Liver (tissue), 9 donors: ENCODE data around the gene GATAD2B. TPM values are rescaled to one million over a fixed set of nuclear protein-coding genes. Genes with fewer than 3 reads are reported as not detected.
"Not testable (repeated sequence)": the region's sequence is repeated elsewhere in the genome, so short reads cannot be mapped to it uniquely, and the experiment has no call there.

ENCODE experiments used
- DNase-seq: peaks from one replicate; pipeline ENCODE4 v3.0.0-alpha.2; 2017; ENCODE audit warnings: low spot score
- H3K27ac ChIP-seq, 2 donors: one replicate each; pipeline ENCODE4 v1.7.0; 2013; ENCODE audit warnings: inconsistent platforms in 2 of 2, low read length in 2 of 2, control low read depth in 1 of 2, low read depth in 1 of 2, mild to moderate bottlenecking in 1 of 2
- H3K27me3 ChIP-seq, 4 donors: one replicate each; pipeline versions ENCODE4 v1.6.1 to v1.7.0; 2013; ENCODE audit warnings: low read length in 3 of 4, inconsistent platforms in 1 of 4, mild to moderate bottlenecking in 1 of 4, moderate library complexity in 1 of 4; ENCODE audit not compliant: control insufficient read depth in 4 of 4, insufficient read depth in 4 of 4
- H3K36me3 ChIP-seq, 4 donors: one replicate each; pipeline versions ENCODE4 v1.6.1 to v1.7.0; 2013; ENCODE audit warnings: low read length in 3 of 4, mild to moderate bottlenecking in 3 of 4, low read depth in 1 of 4, moderate library complexity in 1 of 4; ENCODE audit not compliant: control insufficient read depth in 4 of 4, insufficient read depth in 3 of 4
- H3K4me1 ChIP-seq, 4 donors: one replicate each; pipeline versions ENCODE4 v1.6.1 to v1.7.0; 2013; ENCODE audit warnings: low read length in 3 of 4, mild to moderate bottlenecking in 3 of 4, moderate library complexity in 1 of 4; ENCODE audit not compliant: control insufficient read depth in 4 of 4, insufficient read depth in 4 of 4
- H3K4me3 ChIP-seq, 3 donors: one replicate each; pipeline versions ENCODE4 v1.6.1 to v1.7.0; 2013; ENCODE audit warnings: low read length in 3 of 3, control low read depth in 1 of 3, low read depth in 1 of 3, mild to moderate bottlenecking in 1 of 3
- H3K9ac ChIP-seq, 2 donors: one replicate each; pipeline ENCODE4 v1.7.0; 2013; ENCODE audit warnings: low read length in 2 of 2, mild to moderate bottlenecking in 2 of 2, moderate library complexity in 2 of 2, control low read depth in 1 of 2, low read depth in 1 of 2
- H3K9me3 ChIP-seq, 4 donors: one replicate each; pipeline versions ENCODE4 v1.6.1 to v1.7.0; 2013; ENCODE audit warnings: low read length in 3 of 4; ENCODE audit not compliant: control insufficient read depth in 4 of 4
- ATF3 ChIP-seq: IDR thresholded peaks from 2 replicates; pipeline ENCODE4 v1.6.1; 2016; ENCODE audit warnings: antibody characterized with exemption
- CTCF ChIP-seq: fragments of 150-350 bp; IDR thresholded peaks from 2 replicates; pipeline ENCODE4 v1.5.1; 2017; ENCODE audit warnings: improper control_type of control experiment, low read depth, low read length; ENCODE audit not compliant: missing input control
- FOXA1 ChIP-seq: IDR thresholded peaks from 2 replicates; pipeline ENCODE4 v1.6.1; 2016; ENCODE audit warnings: antibody characterized with exemption
- FOXA2 ChIP-seq: IDR thresholded peaks from 2 replicates; pipeline ENCODE4 v1.6.1; 2016; ENCODE audit warnings: antibody characterized with exemption
- HNF4A ChIP-seq, 2 donors: conservative IDR thresholded peaks; 2 replicates each; pipeline ENCODE4 v1.6.1; 2016; ENCODE audit warnings: antibody characterized with exemption in 2 of 2, mild to moderate bottlenecking in 2 of 2
- HNF4G ChIP-seq: IDR thresholded peaks from 2 replicates; pipeline ENCODE4 v1.6.1; 2016; ENCODE audit warnings: antibody characterized with exemption
- NR2F2 ChIP-seq: IDR thresholded peaks from 2 replicates; pipeline ENCODE4 v1.6.1; 2016; ENCODE audit warnings: antibody characterized with exemption
- RAD21 ChIP-seq, 2 donors: IDR thresholded peaks; 2 replicates each; pipeline ENCODE4 v1.6.1; 2016; ENCODE audit warnings: antibody characterized with exemption in 2 of 2, mild to moderate bottlenecking in 2 of 2
- REST ChIP-seq: IDR thresholded peaks from 2 replicates; pipeline ENCODE4 v1.6.1; 2016; ENCODE audit warnings: antibody characterized with exemption, mild to moderate bottlenecking
- SP1 ChIP-seq: IDR thresholded peaks from 2 replicates; pipeline ENCODE4 v1.6.1; 2018; ENCODE audit warnings: antibody characterized with exemption, mild to moderate bottlenecking
- TAF1 ChIP-seq: conservative IDR thresholded peaks from 2 replicates; pipeline ENCODE4 v1.6.1; 2016; ENCODE audit warnings: antibody characterized with exemption, mild to moderate bottlenecking
- YY1 ChIP-seq: IDR thresholded peaks from 2 replicates; pipeline ENCODE4 v1.6.1; 2016; ENCODE audit warnings: antibody characterized with exemption, mild to moderate bottlenecking
- WGBS: extraction: QIAGEN DNeasy Blood & Tissue Kit; methylation state at CpG from one replicate; pipeline ENCODE4 v1.1.7; 2013; 5-methylcytosine and 5-hydroxymethylcytosine counted together
- polyA plus RNA-seq, 2 donors: library from polyadenylated mRNA; stranded (reverse) in 1 of 2; unstranded in 1 of 2; fragments of 200-250 nt in 1 of 2; fragments of >200 nt in 1 of 2; fragmentation: Nextera tagmentation in 1 of 2; extraction: Ambion mirVana in 1 of 2; gene quantifications; one replicate each; pipeline versions ENCODE4 v1.2.1 to v1.2.3, GENCODE V29; 2013 to 2015
- total RNA-seq, 2 donors: library from RNA; depleted of rRNA; stranded (reverse); fragments of >200 nt; gene quantifications; one replicate each; pipeline ENCODE4 v1.2.3, GENCODE V29; 2014
- TF ChIP-seq, protein P1 (sequence below): IDR thresholded peaks from 2 replicates; pipeline ENCODE4 v1.6.1; 2016; ENCODE audit warnings: antibody characterized with exemption
- donor health status: healthy.
- donor health status: healthy.
- donor health status: healthy.
- donor health status: healthy.
- donor health status: healthy.

The GATAD2B gene
- total and polyA plus RNA-seq, 4 donors: 3.2 to 4.9 (median 3.9) TPM

- no peak for TF ChIP-seq CTCF
- TF ChIP-seq TAF1: no peak
- no peak for TF ChIP-seq RAD21 (IDR thresholded peaks at IDR 0.05)
- no peak for TF ChIP-seq FOXA2
These were observed 74.0 kb downstream of the GATAD2B start (continued) for GRCh38 chr1:153848805-153849204.

DNA sequence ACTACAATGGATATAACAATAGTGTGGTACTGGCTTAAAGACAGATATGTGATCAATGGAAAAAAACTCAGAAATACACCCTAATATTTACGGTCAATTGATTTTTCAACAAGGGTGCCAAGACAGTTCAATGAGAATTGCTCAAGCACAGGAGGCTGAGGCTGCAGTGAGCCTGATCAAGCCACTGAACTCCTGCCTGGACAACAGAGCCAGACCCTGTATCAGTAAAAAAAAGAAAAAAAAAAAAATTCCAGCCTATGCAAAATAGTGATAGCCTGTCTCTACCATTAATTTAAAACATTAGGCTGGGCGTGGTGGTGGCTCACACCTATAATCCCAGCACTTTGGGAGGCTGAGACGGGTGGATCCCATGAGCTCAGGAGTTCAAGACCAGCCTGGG is 77.6 kb downstream of the GATAD2B start:
- TF ChIP-seq SP1 (no peak), CTCF (no peak), HNF4A (conservative IDR thresholded peaks at IDR 0.05) (no peak), ATF3 (no peak), TAF1 (no peak), FOXA1 (no peak), NR2F2 (no peak), RAD21 (IDR thresholded peaks at IDR 0.05) (no peak), YY1 (no peak), REST (no peak), FOXA2 (no peak), HNF4G (no peak)
- TF ChIP-seq, protein P1, sequence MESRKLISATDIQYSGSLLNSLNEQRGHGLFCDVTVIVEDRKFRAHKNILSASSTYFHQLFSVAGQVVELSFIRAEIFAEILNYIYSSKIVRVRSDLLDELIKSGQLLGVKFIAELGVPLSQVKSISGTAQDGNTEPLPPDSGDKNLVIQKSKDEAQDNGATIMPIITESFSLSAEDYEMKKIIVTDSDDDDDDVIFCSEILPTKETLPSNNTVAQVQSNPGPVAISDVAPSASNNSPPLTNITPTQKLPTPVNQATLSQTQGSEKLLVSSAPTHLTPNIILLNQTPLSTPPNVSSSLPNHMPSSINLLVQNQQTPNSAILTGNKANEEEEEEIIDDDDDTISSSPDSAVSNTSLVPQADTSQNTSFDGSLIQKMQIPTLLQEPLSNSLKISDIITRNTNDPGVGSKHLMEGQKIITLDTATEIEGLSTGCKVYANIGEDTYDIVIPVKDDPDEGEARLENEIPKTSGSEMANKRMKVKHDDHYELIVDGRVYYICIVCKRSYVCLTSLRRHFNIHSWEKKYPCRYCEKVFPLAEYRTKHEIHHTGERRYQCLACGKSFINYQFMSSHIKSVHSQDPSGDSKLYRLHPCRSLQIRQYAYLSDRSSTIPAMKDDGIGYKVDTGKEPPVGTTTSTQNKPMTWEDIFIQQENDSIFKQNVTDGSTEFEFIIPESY: no peak
- H3K27ac ChIP-seq: no peak overlapping the region
- no peaks in the 10 kb centered on the region for H3K9me3 ChIP-seq
- H3K36me3 ChIP-seq: no peaks in the 10 kb centered on the region
- no peaks in the 10 kb centered on the region for H3K27me3 ChIP-seq
- no peak overlapping the region for H3K4me3 ChIP-seq
- no peak for DNase-seq
- WGBS: 86% methylated on average over 3 of the region's 3 CpGs
- H3K4me1 ChIP-seq: peaks cover 3 to 7% (median 5%) of the 10 kb centered on the region in 4 donors
- no peak overlapping the region for H3K9ac ChIP-seq

DNA sequence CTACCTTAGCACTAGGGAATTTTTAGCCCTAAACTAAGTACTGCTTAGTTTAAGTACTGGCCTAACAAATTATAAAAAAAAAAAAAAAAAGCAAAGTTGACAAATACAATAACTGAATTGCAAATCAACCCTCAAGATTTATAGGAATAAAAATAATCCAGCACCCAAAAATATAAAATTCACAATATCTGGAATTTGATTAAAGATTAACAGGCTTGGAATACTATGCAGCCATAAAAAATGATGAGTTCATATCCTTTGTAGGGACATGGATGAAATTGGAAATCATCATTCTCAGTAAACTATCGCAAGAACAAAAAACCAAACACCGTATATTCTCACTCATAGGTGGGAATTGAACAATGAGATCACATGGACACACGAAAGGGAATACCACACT is 78.4 kb downstream of the GATAD2B start:
- not testable (repeated sequence) for H3K4me3 ChIP-seq, DNase-seq, H3K27ac ChIP-seq, H3K9me3 ChIP-seq, H3K27me3 ChIP-seq, H3K9ac ChIP-seq, H3K4me1 ChIP-seq, H3K36me3 ChIP-seq
- WGBS: 89% methylated on average over 1 of the region's 3 CpGs
